ENCODE results near the gene CIB2. TPM values are rescaled to one million over a fixed set of nuclear protein-coding genes. Genes with fewer than 3 reads are reported as not detected.

The CIB2 gene
- total RNA-seq, 1 experiment from 2014 or later = 4.0 TPM

DNA sequence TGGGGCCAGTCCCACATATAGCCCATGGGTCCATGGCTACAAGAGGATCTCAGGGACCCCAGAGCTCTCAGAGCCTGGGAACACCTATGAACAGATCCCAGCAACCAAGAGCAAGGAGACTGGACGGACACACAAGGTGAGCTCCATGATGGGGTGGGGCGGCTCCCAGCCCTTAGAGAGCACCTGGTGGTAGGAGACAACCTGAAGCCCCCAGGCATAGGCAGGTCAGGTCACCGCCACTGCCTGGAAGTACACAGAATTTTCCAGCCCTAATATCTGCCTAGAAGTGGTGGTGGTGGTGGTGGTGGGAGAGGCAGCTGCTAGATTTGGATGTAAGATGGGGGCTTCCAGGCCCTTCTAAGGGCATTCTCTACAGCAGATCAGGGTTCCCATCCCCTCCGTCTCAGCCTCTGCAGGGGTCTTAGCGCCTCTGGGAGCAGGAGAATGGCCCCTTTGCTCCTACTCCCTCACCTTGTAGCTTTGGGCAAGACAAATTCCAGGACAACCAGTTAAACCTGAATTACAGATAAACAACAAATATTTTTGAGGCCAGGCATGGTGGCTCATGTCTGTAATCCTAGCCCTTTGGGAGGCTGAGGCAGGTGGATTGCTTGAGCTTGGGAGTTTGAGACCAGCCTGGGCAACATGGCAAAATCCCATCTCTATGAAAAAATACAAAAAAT is 29.7 kb downstream of the CIB2 start:
- Histone ChIP-seq H3K4me3 (no peak overlapping the region), H3K9me3 (no peaks in the 10 kb centered on the region), H3K36me3 (no peaks in the 10 kb centered on the region), H3K27me3 (no peaks in the 10 kb centered on the region)
- DNase-seq = no peak

DNA sequence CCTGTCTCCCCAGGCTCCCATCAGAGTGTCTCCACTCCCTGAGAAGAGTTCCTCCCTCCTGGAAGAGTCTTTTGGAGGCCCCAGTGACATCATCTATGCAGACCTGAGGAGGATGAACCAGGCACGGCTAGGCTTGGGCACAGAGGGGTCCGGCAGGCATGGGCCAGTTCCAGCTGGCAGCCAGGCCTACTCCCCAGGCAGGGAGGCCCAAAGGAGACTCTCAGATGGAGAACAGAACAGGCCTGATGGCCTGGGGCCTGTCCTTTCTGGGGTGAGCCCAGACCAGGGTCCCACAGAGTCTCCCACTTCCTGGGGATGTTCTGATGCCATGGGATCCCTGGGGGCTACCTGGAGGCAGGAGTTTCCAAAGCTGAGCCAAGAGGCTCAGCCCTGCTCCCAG is 30.4 kb downstream of the CIB2 start:
- no peak overlapping the region for H3K4me3 ChIP-seq
- no peaks in the 10 kb centered on the region for H3K27me3 ChIP-seq
- no peaks in the 10 kb centered on the region for H3K9me3 ChIP-seq
- H3K36me3 ChIP-seq = no peaks in the 10 kb centered on the region
- DNase-seq = no peak

DNA sequence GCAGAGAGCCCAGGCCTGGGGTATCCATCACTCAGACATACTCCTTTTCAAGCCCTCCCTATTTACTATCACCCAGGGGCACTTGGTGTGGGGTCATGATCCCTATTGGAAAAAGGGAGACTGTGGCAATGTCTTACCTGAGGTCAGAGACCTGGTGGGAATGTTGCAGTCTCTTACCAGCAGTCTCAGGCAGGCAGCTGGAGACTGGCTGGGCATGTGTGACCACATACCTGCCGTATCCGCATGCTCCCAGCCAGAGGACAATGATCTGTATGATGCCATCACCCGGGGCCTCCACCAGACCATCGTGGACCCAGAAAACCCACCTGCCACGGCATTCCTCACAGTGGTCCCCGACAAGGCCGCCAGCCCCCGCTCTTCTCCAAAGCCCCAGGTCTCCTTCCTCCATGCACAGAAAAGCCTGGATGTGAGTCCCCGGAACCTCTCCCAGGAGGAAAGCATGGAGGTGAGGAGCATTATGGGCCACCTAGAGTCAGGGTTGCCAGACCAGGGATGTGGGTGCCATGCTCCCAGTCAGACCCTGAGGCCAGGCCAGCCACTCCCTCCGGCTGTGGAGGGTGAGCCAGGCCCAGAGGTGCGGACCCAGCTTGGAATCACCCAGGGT is 33.0 kb downstream of the CIB2 start:
- H3K4me3 ChIP-seq = no peak overlapping the region
- DNase-seq = no peak
- no peaks in the 10 kb centered on the region for H3K36me3 ChIP-seq
- no peaks in the 10 kb centered on the region for H3K9me3 ChIP-seq
- H3K27me3 ChIP-seq = no peaks in the 10 kb centered on the region

DNA sequence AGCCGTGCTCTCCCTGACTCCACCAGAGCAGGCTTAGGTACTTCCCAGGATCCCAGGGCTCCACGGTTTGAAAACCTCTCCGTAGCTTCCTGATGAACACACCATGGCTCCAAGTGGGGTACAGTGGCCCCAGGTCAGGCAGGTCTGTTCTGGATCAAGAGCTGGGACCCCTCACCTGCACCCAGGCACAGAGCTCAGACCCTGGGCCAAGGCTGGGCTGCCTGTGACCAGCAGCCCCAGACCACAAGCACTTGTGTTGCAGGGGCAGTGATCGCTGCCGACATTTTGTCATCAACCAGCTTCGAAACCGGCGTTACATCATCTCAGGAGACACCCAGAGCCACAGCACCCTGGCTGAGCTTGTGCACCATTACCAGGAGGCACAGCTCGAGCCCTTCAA is 33.6 kb downstream of the CIB2 start:
- Histone ChIP-seq H3K9me3 (no peaks in the 10 kb centered on the region), H3K36me3 (no peaks in the 10 kb centered on the region), H3K27me3 (no peaks in the 10 kb centered on the region), H3K4me3 (no peak overlapping the region)
- DNase-seq = no peak

DNA sequence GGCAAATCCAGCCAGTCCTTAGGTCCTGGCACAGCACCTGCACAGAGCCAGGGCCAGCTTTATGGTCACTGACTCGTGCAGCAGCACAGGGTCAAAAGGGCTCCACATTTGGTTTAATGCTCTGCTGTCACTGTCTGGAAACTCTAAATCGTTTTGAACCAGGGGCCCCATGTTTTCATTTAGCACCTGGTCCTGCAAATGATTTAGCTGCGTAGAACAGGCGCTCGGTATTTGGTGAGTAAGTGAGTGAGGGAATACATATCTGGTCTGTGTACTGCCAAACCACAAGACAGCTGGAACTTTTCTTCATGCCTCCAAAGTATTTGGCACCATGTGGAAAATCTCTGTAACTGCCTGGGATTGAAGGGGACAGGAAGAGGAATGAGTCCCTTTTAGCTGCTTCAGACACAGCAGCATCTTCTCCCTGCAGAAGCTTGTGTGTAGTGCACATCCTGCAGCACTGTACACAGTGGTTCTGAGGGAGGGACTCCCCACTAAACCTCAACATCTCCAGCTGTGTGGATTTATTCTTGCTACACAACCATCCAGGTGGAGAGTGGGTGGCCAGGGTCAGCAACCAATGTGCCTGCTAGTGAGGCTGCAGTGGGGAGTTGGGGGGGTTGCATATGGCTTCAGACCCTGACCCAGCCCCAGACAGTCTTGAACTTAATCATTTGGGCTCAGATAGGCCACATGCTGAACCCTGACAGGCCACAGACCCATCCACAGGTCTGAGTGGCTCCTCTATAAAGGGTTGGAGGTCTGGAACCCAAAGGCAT is 37.8 kb downstream of the CIB2 start:
- H3K4me3 ChIP-seq = no peak overlapping the region
- no peaks in the 10 kb centered on the region for H3K27me3 ChIP-seq
- no peaks in the 10 kb centered on the region for H3K36me3 ChIP-seq
- DNase-seq = peak; percentile 56
- no peaks in the 10 kb centered on the region for H3K9me3 ChIP-seq

DNA sequence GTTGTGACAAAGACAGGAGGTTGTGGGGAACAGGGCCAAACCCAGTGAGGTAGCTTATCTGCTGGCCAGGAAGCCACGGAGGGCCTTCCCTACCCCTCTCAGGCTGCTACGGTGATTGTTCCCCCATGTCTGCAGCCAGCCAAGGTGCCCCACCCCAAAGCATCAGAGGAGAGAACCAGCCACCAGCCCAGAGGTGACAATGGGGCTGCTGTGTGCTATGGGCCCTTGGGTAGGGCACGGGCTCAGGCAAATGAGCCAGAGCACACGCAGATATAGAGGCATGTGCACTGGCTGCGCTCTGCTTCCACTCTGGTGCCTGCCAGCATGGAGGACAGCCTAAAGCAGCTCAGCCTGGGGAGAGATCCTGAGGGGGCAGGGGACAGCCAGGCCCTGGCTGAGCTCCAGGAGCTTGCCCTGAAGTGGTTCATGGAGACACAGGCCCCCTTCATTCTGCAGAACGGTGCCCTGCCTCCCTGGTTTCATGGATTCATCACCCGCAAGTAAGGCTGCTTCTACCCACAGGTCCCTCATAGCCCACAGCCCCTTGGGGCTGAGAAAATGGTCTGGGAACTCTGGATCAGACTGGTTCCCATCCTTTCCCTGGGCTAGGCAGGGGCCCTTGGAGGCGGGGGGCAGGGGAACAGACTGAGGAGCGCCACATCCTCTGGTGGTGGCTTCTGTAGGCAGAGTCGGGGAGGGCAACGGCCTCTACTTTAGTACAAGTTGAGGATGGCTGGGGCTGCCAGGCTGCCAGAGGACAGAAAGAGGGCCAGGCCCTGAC is 38.8 kb downstream of the CIB2 start, which contains the start of gene SH2D7:
Gene SH2D7, plus strand, starts transcription at position 301 of the 781 bp plus-strand sequence. Its CDS starts 24 bp downstream, at position 325.
- no peak within 1 kb of the TSS for H3K4me3 ChIP-seq
- no peaks in the 10 kb centered on the region for H3K27me3 ChIP-seq
- H3K9me3 ChIP-seq = no peaks in the 10 kb centered on the region
- DNase-seq = no peak
- H3K36me3 ChIP-seq = no peaks in the 10 kb centered on the region

DNA sequence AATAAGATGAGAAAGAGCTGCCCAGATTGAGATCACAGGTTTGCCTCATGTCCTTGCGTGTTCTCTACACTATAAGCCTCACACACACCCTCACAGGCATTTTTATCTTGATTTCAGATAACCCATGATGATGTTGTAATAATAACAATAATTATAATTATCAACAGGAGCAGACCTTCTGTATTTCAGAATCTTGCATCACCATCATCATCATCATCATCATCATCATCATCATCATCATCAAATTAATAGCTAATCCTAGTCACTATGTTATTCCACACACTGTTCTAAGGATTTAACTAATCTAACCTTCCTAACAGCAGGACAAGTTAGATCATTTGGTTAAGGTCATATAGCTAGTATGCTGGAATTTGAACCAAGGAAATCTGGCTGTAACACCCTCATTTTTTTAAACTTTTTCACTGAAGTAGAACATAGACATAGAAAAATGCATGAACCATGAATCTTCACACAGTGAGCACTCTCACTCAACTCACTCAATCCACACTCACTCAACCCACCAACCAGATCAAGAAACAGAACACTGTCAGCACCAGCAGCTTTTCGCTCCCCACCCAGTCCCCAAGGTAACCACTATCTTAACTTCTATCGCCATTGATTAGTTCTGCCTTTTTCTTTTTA is 40.7 kb downstream of the CIB2 start:
- Histone ChIP-seq H3K4me3 (no peak overlapping the region), H3K36me3 (no peaks in the 10 kb centered on the region), H3K9me3 (no peaks in the 10 kb centered on the region), H3K27me3 (no peaks in the 10 kb centered on the region)
- no peak for DNase-seq

DNA sequence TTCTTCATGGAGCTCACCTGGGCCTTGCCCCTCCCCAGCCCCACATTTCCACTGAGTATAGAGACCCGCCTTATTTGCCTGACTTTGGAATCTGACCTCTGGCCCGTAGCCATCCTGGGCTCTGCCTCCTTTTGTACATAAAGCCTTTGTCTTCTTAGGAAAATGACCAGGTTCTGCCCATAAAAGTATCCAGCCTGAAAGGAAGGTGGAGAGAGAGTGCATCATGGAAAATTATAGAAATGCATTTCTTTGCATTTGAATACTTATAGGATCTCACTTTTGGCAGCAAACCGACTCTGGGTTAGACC is 42.5 kb downstream of the CIB2 start:
- DNase-seq = no peak
- Histone ChIP-seq H3K27me3 (no peaks in the 10 kb centered on the region), H3K9me3 (no peaks in the 10 kb centered on the region), H3K4me3 (no peak overlapping the region), H3K36me3 (no peaks in the 10 kb centered on the region)

DNA sequence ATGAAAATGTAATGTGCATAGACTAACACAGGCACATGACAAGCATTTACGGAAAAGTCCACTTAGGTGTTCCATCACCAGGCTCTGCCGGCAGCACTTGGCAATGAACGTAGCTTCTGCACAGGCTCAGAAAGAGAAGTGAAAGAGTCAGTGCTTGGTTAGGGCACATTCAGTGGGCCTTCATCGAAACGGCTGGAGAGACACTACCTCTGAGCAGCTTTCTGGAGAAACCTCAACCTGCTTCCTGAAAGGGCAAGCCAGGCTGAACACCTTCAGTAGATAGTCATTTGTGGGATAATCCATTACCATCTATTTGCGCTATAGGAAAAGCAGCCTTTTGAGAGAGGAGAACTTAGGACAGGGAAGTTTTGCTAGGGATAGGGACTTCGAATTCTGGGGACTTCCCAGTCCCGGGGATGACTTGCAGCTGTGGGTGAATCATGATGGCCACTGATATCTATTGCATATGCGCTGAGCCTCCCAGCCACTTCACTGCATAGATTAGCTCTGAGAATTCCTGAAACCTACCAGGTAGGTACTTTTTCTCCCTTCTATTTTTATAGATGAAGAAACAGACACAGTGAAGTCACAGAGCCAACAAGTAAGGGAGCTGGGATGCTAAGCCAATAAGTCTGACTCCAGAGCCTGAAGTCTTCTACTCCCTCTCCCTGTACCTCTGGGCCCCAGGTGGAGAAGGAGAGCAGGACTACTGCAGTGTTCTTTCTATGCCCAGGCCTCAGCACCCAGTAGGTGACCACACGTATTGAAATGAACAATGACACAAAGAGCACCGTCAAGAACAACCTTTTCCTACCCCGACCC is 43.1 kb downstream of the CIB2 start:
- no peak overlapping the region for H3K4me3 ChIP-seq
- H3K27me3 ChIP-seq = no peaks in the 10 kb centered on the region
- DNase-seq = no peak
- H3K9me3 ChIP-seq = no peaks in the 10 kb centered on the region
- no peaks in the 10 kb centered on the region for H3K36me3 ChIP-seq

DNA sequence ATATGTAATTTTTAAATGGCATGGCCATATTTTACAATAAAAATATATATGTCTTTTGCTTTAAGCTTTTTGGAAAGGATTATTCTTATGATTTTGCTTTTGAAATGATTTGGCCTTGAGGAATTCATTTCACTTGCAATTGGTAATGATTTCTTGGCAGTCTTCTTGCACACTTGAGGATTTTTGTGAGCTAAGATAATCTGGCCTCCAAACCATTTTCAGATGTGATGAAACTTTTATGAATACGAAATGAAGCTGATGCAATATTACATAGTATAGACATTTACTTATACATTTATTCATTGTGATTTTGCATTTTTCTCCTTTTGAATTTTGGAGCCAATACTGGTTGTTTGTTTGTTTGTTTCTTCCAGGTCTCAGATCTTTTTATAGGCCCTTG is 45.3 kb downstream of the CIB2 start:
- H3K36me3 ChIP-seq = no peaks in the 10 kb centered on the region
- H3K9me3 ChIP-seq = no peaks in the 10 kb centered on the region
- DNase-seq = no peak
- H3K4me3 ChIP-seq = no peak overlapping the region
- no peaks in the 10 kb centered on the region for H3K27me3 ChIP-seq

DNA sequence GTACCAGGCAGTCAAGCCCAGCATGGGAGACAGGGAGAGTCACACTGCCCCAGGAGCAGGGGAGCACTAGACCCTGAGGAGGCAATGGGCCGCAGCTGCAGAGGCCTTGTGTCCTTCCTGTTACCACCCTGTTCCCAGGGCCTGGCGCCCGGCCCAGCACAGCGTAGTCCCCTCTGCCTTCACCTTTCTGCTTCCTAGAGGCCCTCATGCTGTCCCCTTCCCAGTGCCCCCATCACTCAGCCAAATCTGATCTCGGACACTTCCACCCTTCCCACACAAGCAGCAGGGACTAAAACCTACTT is 46.8 kb downstream of the CIB2 start:
- Histone ChIP-seq H3K4me3 (no peak overlapping the region), H3K36me3 (no peaks in the 10 kb centered on the region), H3K9me3 (no peaks in the 10 kb centered on the region), H3K27me3 (no peaks in the 10 kb centered on the region)
- DNase-seq = no peak

DNA sequence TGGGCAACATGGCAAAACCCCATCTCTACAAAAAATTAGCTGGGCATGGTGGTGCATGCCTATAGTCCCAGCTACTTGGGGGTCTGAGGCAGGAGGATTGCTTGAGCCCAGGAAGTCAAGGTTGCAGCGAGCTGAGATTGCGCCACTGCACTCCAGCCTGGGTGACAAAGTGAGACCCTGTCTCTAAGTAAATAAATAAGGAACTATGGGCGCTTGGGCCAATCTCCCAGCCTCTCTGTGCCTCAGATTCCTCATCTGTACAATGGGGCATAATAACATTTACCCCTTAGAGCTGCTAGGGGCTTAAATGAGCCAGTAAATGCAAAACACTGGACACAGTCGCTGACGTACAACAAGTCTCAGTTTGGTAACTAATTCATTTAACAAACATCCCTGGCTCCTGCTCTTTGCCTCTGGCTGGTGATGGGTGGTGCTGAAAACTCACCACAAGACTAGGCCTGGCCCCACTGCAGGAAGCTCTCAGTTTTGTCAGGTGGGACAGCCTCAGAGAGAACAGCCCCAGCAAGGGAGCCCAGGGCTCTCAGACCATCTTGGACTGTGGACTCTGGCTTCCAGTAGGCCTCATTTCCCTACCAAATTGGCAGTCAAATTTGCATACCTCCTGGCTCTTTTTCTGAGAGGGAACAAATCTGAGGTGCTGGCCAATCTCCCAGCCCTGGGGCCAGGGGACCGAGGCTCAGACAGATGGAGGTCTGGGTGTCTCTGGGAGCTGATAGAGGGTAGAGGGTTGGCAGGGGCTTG is 47.4 kb downstream of the CIB2 start:
- H3K27me3 ChIP-seq = no peaks in the 10 kb centered on the region
- no peak overlapping the region for H3K4me3 ChIP-seq
- H3K36me3 ChIP-seq = no peaks in the 10 kb centered on the region
- H3K9me3 ChIP-seq = no peaks in the 10 kb centered on the region
- no peak for DNase-seq

DNA sequence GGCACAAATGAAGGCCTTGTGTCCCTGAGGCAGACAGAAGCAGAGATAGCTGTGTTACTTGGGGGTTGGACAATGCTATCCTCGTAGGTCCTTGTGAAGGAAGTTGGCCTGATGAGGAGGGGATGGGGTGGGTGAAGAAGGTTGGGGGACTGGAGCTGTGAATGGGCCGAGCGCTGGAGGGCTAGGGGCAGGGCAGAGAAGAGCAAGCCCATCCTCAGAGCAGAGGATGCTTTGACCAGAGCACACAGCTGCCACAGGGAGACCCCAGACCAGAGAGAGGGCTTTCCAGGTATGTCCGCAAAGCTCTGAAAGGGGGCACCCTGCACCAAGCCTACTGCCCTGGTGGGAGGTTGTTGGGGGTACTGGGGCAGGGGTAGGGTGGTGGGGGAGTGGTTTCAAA is 48.1 kb downstream of the CIB2 start:
- no peaks in the 10 kb centered on the region for H3K9me3 ChIP-seq
- DNase-seq = no peak
- H3K4me3 ChIP-seq = no peak overlapping the region
- no peaks in the 10 kb centered on the region for H3K27me3 ChIP-seq
- no peaks in the 10 kb centered on the region for H3K36me3 ChIP-seq

DNA sequence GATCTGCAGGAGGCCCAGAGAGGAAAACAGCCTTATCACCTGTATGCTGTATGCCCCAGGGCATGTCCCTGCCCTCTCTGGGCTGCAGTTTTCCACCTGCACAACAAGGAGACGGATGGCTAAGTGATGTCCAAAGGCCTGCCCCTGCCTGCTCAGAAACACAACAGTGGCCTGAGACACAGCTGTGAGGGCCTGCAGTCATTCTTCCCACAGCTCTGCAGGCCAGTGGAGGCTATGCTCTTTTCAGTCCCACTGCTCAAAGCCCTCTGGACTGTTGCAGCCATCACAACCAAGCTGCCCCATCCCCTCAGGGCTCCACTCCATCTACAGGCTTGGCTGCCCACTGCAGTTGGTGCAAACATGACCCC is 48.5 kb downstream of the CIB2 start:
- Histone ChIP-seq H3K36me3 (no peaks in the 10 kb centered on the region), H3K9me3 (no peaks in the 10 kb centered on the region), H3K4me3 (no peak overlapping the region), H3K27me3 (no peaks in the 10 kb centered on the region)
- DNase-seq = no peak

DNA sequence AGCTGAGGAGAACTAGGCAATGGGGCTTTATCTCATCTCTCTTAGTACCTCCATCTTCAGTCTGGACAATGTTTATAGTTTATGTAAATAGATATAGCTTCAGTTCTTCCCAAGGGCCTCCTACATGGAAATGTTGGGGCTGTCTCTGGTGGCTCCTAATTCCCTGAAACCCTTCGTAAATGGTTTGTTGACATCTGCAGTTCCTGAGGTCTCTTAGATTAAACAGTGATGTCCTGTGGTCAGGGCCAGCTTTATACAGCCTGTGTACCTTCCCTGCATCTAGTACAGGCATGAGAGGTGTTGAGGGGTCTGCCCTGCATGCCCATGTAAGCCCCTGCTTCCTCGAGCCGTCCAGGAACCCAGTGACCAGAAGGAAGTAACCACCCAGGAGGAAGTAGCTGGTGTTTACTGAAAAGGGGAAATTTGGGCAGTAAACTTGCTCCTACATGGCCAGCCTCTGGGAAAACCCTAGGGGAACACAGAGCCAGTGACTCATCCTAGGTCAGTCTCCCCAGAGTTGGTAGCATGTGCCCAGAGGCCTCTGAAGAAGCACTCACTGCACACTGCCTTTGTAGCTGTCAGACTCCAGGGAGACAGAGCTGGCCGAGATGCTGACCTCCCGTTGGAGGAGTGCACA is 49.0 kb downstream of the CIB2 start:
- Histone ChIP-seq H3K27me3 (no peaks in the 10 kb centered on the region), H3K9me3 (no peaks in the 10 kb centered on the region), H3K36me3 (no peaks in the 10 kb centered on the region), H3K4me3 (no peak overlapping the region)
- DNase-seq = no peak

Measured in MG63 (cell line).